HEK293 (cell line): Measurements from ENCODE around the gene C16orf86.

Source experiments
- CTCF ChIA-PET: fragments of 350-600 bp; formaldehyde crosslinking; extraction: SDS; loops from one replicate; lab custom pipeline; 2021; ENCODE audit warnings: antibody characterized with exemption; lab: Yijun Ruan, JAX
- POLR2A ChIA-PET: fragments of 300-600 bp; formaldehyde crosslinking; extraction: SDS; loops from one replicate; lab custom pipeline; 2020; ENCODE audit warnings: antibody characterized with exemption, inconsistent platforms; lab: Yijun Ruan, JAX
- H3K27ac ChIP-seq: fragments of 200-500 bp; sonication (Bioruptor generic); 2 replicates; pipeline ENCODE4 v1.5.1; 2014; ENCODE audit warnings: low read depth, low read length, control low read depth, inconsistent platforms; ENCODE audit errors: extremely low read depth
- H3K36me3 ChIP-seq, 2 experiments: fragments of 200-500 bp in 1 of 2; sonication (Bioruptor generic) in 1 of 2; 1 replicate in 1 of 2; 2 replicates in 1 of 2; pipeline ENCODE4 v1.5.1; 2014 to 2017; ENCODE audit warnings: inconsistent platforms in 2 of 2, low read length in 2 of 2; ENCODE audit not compliant: control insufficient read depth in 2 of 2, insufficient read depth in 1 of 2
- H3K4me1 ChIP-seq: fragments of 200-500 bp; sonication (Bioruptor generic); 2 replicates; pipeline ENCODE4 v1.5.1; 2014; ENCODE audit warnings: mild to moderate bottlenecking, low read length, inconsistent platforms; ENCODE audit not compliant: control insufficient read depth, insufficient read depth
- H3K4me3 ChIP-seq: 2 replicates; pipeline ENCODE4 v1.5.1; 2011; ENCODE audit warnings: low read depth, mild to moderate bottlenecking, control low read depth, low read length, moderate library complexity
- H3K9me3 ChIP-seq: fragments of 200-500 bp; sonication (Bioruptor generic); 2 replicates; pipeline ENCODE4 v1.5.1; 2014; ENCODE audit warnings: low read depth, low read length, inconsistent platforms; ENCODE audit not compliant: control insufficient read depth, insufficient read depth
- PBX3 ChIP-seq: sonication (generic); formaldehyde crosslinking; IDR thresholded peaks from 2 replicates; pipeline ENCODE4 v1.8.1; 2022; ENCODE audit warnings: mild to moderate bottlenecking, moderate library complexity, missing genetic modification reagents
- PRDM1 ChIP-seq: fragments of 450-650 bp; formaldehyde crosslinking; IDR thresholded peaks from 2 replicates; pipeline ENCODE4; 2016; ENCODE audit warnings: missing biosample characterization, missing genetic modification characterization
- RBAK ChIP-seq: fragments of 450-650 bp; formaldehyde crosslinking; IDR thresholded peaks from 2 replicates; pipeline ENCODE4 v1.5.1; 2016; ENCODE audit warnings: missing biosample characterization, missing genetic modification characterization
- YY2 ChIP-seq: fragments of 450-650 bp; formaldehyde crosslinking; IDR thresholded peaks from 2 replicates; pipeline ENCODE4 v1.5.1; 2016; ENCODE audit warnings: missing biosample characterization, missing genetic modification characterization
- ZBTB17 ChIP-seq: fragments of 450-650 bp; formaldehyde crosslinking; IDR thresholded peaks from 2 replicates; pipeline ENCODE4 v1.5.1; 2016; ENCODE audit warnings: missing biosample characterization, missing genetic modification characterization
- ZBTB26 ChIP-seq: fragments of 450-650 bp; formaldehyde crosslinking; optimal IDR thresholded peaks from 2 replicates; pipeline ENCODE3; 2016; ENCODE audit warnings: missing biosample characterization, mild to moderate bottlenecking, missing genetic modification characterization
- ZFHX2 ChIP-seq: fragments of 450-650 bp; formaldehyde crosslinking; conservative IDR thresholded peaks from 2 replicates; pipeline ENCODE4 v1.5.1; 2016; ENCODE audit warnings: missing biosample characterization, missing genetic modification characterization
- ZNF214 ChIP-seq: fragments of 450-650 bp; formaldehyde crosslinking; IDR thresholded peaks from 2 replicates; pipeline ENCODE4 v1.5.1; 2017; ENCODE audit warnings: missing biosample characterization, mild to moderate bottlenecking, missing genetic modification characterization, borderline replicate concordance
- ZNF311 ChIP-seq: fragments of 450-650 bp; formaldehyde crosslinking; IDR thresholded peaks from 2 replicates; pipeline ENCODE4 v1.5.1; 2017; ENCODE audit warnings: missing biosample characterization, missing genetic modification characterization, borderline replicate concordance
- ZNF37A ChIP-seq: fragments of 450-650 bp; IDR thresholded peaks from 2 replicates; pipeline ENCODE4 v1.5.1; 2018; ENCODE audit warnings: missing biosample characterization, missing genetic modification characterization
- ZNF391 ChIP-seq: fragments of 450-650 bp; formaldehyde crosslinking; IDR thresholded peaks from 2 replicates; pipeline ENCODE4 v1.5.1; 2016; ENCODE audit warnings: low read depth, missing biosample characterization, missing genetic modification characterization, borderline replicate concordance
- ZNF416 ChIP-seq: fragments of 450-650 bp; formaldehyde crosslinking; IDR thresholded peaks from 2 replicates; pipeline ENCODE4 v1.5.1; 2016; ENCODE audit warnings: missing biosample characterization, missing genetic modification characterization
- ZNF544 ChIP-seq: fragments of 450-650 bp; formaldehyde crosslinking; IDR thresholded peaks from 2 replicates; pipeline ENCODE4 v1.5.0; 2017; ENCODE audit warnings: missing biosample characterization, missing genetic modification characterization
- ZNF548 ChIP-seq: fragments of 450-650 bp; formaldehyde crosslinking; IDR thresholded peaks from 2 replicates; pipeline ENCODE4 v1.5.1; 2016; ENCODE audit warnings: missing biosample characterization, missing genetic modification characterization
- ZNF560 ChIP-seq: fragments of 450-650 bp; formaldehyde crosslinking; IDR thresholded peaks from 2 replicates; pipeline ENCODE4 v1.5.1; 2017; ENCODE audit warnings: missing biosample characterization, missing genetic modification characterization, borderline replicate concordance
- ZNF785 ChIP-seq: fragments of 450-650 bp; formaldehyde crosslinking; IDR thresholded peaks from 2 replicates; pipeline ENCODE4 v1.5.1; 2016; ENCODE audit warnings: missing biosample characterization, missing genetic modification characterization
- ZNF792 ChIP-seq: fragments of 450-650 bp; formaldehyde crosslinking; IDR thresholded peaks from 2 replicates; pipeline ENCODE4 v1.5.1; 2016; ENCODE audit warnings: missing biosample characterization, missing genetic modification characterization
- ZNF837 ChIP-seq: fragments of 450-650 bp; formaldehyde crosslinking; IDR thresholded peaks from 2 replicates; pipeline ENCODE4 v1.5.1; 2016; ENCODE audit warnings: missing biosample characterization, missing genetic modification characterization
- TF ChIP-seq, protein P1 (sequence below): fragments of 450-650 bp; formaldehyde crosslinking; IDR thresholded peaks from 2 replicates; pipeline ENCODE4 v1.5.1; 2016; ENCODE audit warnings: missing biosample characterization, missing genetic modification characterization
- TF ChIP-seq, protein P2 (sequence below): fragments of 450-650 bp; formaldehyde crosslinking; IDR thresholded peaks from 2 replicates; pipeline ENCODE4 v1.5.1; 2017; ENCODE audit warnings: missing biosample characterization, mild to moderate bottlenecking, missing genetic modification characterization, moderate library complexity
- TF ChIP-seq, protein P3 (sequence below): fragments of 450-650 bp; formaldehyde crosslinking; IDR thresholded peaks from 2 replicates; pipeline ENCODE4 v1.5.1; 2016; ENCODE audit warnings: missing biosample characterization, missing genetic modification characterization

C16orf86 gene

GRCh38 chr16:67636713-67637112 is 29.9 kb upstream of the C16orf86 start:
- CTCF ChIA-PET, result no interaction called here
- no peak overlapping the region for H3K27ac ChIP-seq
- H3K4me1 ChIP-seq, result no peaks in the 10 kb centered on the region
- H3K36me3 ChIP-seq, result peaks cover 25 to 72% of the 10 kb centered on the region in 2 experiments
- H3K4me3 ChIP-seq, result no peak overlapping the region
- POLR2A ChIA-PET, result no interaction called here
- no peak for TF ChIP-seq RBAK (tag by site-specific recombination)
- no peak for TF ChIP-seq ZNF837 (tag by site-specific recombination)
- no peak for TF ChIP-seq ZNF785
- TF ChIP-seq, protein P1, sequence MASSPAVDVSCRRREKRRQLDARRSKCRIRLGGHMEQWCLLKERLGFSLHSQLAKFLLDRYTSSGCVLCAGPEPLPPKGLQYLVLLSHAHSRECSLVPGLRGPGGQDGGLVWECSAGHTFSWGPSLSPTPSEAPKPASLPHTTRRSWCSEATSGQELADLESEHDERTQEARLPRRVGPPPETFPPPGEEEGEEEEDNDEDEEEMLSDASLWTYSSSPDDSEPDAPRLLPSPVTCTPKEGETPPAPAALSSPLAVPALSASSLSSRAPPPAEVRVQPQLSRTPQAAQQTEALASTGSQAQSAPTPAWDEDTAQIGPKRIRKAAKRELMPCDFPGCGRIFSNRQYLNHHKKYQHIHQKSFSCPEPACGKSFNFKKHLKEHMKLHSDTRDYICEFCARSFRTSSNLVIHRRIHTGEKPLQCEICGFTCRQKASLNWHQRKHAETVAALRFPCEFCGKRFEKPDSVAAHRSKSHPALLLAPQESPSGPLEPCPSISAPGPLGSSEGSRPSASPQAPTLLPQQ, result no peak
- no peak for TF ChIP-seq ZNF544
- TF ChIP-seq ZBTB17, result no peak
- TF ChIP-seq YY2 (tag by site-specific recombination), result no peak
- no peak for TF ChIP-seq ZFHX2 (tag by site-specific recombination)
- no peak for TF ChIP-seq ZNF214 (tag by site-specific recombination)
- TF ChIP-seq ZNF792, result no peak
- no peak for TF ChIP-seq ZNF560 (tag by site-specific recombination)
- no peak for TF ChIP-seq PRDM1
- TF ChIP-seq, protein P2, sequence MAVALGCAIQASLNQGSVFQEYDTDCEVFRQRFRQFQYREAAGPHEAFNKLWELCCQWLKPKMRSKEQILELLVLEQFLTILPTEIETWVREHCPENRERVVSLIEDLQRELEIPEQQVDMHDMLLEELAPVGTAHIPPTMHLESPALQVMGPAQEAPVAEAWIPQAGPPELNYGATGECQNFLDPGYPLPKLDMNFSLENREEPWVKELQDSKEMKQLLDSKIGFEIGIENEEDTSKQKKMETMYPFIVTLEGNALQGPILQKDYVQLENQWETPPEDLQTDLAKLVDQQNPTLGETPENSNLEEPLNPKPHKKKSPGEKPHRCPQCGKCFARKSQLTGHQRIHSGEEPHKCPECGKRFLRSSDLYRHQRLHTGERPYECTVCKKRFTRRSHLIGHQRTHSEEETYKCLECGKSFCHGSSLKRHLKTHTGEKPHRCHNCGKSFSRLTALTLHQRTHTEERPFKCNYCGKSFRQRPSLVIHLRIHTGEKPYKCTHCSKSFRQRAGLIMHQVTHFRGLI (tag by site-specific recombination), result no peak
- TF ChIP-seq ZNF548 (tag by site-specific recombination), result no peak
- TF ChIP-seq ZNF416, result no peak
- TF ChIP-seq ZNF37A (tag by site-specific recombination), result no peak
- TF ChIP-seq ZNF391, result no peak
- TF ChIP-seq, protein P3, sequence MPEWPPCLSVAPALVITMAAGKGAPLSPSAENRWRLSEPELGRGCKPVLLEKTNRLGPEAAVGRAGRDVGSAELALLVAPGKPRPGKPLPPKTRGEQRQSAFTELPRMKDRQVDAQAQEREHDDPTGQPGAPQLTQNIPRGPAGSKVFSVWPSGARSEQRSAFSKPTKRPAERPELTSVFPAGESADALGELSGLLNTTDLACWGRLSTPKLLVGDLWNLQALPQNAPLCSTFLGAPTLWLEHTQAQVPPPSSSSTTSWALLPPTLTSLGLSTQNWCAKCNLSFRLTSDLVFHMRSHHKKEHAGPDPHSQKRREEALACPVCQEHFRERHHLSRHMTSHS (tag by site-specific recombination), result no peak
- TF ChIP-seq, all 188 proteins: peak for 0
- H3K9me3 ChIP-seq, result no peaks in the 10 kb centered on the region

- Histone ChIP-seq H3K36me3 (peaks cover 24 to 63% of the 10 kb centered on the region in 2 experiments), H3K4me3 (no peak overlapping the region), H3K9me3 (no peaks in the 10 kb centered on the region), H3K4me1 (no peaks in the 10 kb centered on the region), H3K27ac (no peak overlapping the region)
- ChIA-PET CTCF (no interaction called here), POLR2A (no interaction called here)
- no peak for TF ChIP-seq ZNF311 (tag by site-specific recombination)
- TF ChIP-seq ZBTB26 (tag by site-specific recombination), result no peak
- no peak for TF ChIP-seq PBX3 (CRISPR knock-in tag)
Measured at GRCh38 chr16:67637625-67638024, 29.0 kb upstream of the C16orf86 start.
